IPS-18c (cell line): ENCODE data around the gene NUDT8.
"Not testable (repeated sequence)": the region's sequence is repeated elsewhere in the genome, so short reads cannot be mapped to it uniquely, and the experiment has no call there.

ENCODE experiments used
- H3K4me3 ChIP-seq: 2 replicates; pipeline ENCODE4 v1.7.0; 2013; ENCODE audit warnings: low read depth, mild to moderate bottlenecking, low read length, moderate library complexity; ENCODE audit not compliant: insufficient read depth
- H3K9me3 ChIP-seq: one replicate; pipeline ENCODE4 v1.6.1; 2013; ENCODE audit warnings: mild to moderate bottlenecking, low read length, moderate library complexity; ENCODE audit not compliant: control insufficient read depth, insufficient read depth

Gene NUDT8

DNA sequence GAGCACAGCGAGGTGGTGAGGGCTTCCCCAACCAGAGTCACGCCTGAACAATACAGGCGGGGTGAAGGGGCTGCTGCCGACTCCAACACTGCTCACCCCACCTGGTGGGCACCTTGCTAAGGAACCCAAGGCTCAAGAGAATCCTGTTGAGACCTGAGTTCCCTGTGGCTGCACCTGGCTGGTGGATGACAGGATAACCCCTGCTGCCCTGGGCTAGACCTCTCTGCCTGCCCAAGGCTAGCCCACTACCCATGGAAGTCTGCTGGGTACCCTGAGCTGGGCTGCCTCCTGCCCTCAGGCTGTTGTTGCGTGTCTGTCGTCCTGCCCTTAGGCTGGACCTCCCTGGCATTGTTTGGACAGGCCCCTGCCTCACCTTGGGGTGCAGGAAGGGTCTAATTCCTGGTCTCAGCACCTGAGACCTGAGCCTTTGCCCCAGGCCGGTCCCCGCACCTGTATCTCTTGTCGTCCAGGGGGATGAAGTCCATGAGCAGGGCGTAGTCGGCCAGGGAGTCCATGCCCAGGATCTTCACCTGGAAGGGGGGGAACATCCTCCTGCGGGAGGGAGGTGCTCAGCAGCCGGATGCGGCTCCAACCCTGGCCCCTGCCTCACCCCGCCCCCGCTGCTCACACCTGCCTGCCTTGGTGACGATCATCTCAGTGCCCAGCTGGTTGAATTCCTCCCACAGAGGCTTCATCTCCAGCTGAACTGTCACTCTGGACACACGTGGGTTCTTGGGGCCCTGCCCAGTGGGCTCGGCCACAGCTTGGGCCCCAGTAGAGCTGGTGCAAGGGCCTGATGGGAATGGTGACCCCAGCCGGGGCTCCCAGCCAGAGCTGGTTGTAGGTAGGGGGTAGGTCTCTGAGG lies 4.9 kb upstream of the NUDT8 start:
- Histone ChIP-seq H3K9me3 (no peaks in the 10 kb centered on the region), H3K4me3 (no peak overlapping the region)

DNA sequence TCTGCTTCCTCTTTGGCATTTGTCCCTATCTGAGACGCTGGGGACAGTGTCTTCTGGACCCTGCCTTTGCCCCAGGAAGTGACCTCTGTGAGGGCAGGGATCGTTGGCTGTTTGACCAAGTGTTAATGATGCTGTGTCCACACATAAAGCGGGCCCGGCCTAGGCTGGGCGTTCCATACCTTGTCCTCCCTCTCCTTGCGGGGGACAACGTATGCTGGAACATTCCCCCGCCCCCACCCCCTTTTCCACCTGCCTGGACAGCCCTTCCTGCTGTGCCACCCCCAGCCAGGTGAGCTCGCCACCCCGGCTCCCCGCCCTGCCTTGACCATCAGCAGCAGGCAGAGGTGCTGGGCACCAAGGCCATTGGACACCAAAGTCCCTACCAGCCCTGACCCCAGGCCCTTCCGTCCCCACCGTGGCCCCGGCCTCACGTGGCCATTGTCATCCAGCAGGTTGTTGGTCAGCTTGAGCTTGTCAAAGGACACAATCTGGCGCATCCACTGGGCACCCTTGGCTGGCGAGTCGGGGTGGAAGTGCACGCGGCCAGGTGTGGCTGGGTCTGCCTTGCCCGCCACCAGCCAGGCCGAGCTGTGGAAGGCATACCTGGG lies 4.1 kb upstream of the NUDT8 start:
- no peak overlapping the region for H3K4me3 ChIP-seq

GRCh38 chr11:67632982-67633755 lies 3.4 kb upstream of the NUDT8 start:
- Histone ChIP-seq H3K4me3 (no peak overlapping the region), H3K9me3 (no peaks in the 10 kb centered on the region)

More for the DNA sequence above, 4.1 kb upstream of the NUDT8 start:
- no peaks in the 10 kb centered on the region for H3K9me3 ChIP-seq

GRCh38 chr11:67632175-67632981 lies 2.6 kb upstream of the NUDT8 start:
- H3K9me3 ChIP-seq, result no peaks in the 10 kb centered on the region
- H3K4me3 ChIP-seq, result no peak overlapping the region; the same call in 1 of the 2 replicates

- H3K4me3 ChIP-seq, result no peak overlapping the region; the same call in 1 of the 2 replicates
- no peaks in the 10 kb centered on the region for H3K9me3 ChIP-seq
Observed at GRCh38 chr11:67631853-67632174, 2.1 kb upstream of the NUDT8 start.

- no peak overlapping the region; the same call in 1 of the 2 replicates for H3K4me3 ChIP-seq
- H3K9me3 ChIP-seq, result no peaks in the 10 kb centered on the region
Observed at GRCh38 chr11:67631411-67631810, 1.7 kb upstream of the NUDT8 start.

DNA sequence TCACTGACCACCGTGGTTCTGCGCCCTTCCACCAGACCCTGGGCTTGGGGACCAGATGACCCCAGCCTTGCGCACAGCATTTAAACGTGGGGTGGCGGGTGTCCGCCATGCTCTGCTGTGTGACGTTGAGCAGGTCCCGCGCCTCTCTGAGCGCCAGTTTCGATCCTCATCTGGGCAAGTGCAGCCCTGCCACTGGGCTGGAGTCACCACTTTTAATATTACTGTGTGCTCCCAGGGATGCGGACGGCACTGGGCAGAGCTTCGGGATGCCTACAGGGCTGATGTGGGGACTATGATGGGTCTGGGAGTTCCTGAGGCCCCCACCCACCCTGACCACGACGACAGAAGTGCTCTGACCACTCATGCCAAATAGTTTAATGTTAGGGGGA lies 1.2 kb upstream of the NUDT8 start:
- no peaks in the 10 kb centered on the region for H3K9me3 ChIP-seq
- H3K4me3 ChIP-seq, result peak overlapping the region; percentile 67; the same call in 1 of the 2 replicates

- H3K4me3 ChIP-seq, result peak overlapping the region; percentile 67
Observed at GRCh38 chr11:67630228-67630942, 648 bp upstream of the NUDT8 start.

DNA sequence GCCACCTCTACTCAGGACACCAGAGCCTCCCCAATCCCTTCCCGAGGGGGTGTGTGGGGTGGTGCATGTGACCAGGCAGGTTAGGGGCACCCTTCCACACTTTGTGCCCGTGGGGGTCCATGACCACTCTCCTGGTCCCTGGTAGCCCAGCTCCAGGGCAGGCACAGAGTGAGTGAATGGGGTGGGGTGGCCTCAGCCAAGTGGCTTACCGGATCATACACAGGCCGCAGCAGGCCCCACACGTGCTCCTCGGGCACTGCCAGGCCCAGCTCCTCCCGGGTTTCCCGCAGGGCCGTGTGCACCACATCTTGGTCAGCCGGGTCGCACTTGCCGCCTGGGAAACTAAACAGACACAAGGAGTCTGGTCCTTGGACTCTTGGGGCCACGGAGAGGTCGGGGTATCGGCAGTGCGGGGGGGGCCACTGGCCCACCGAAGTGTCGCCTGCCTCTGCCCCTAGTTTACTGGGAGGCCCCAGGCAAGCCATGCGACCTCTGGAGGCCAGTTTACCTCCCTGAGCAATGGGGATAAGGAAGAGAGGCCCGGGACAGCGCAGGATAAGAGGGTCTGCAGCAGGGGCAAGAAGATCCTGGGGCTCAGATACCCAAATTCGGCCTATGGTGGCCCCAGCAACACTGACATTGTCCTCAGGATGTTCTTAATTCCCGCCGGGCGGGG lies 889 bp downstream of the NUDT8 start:
- no peak overlapping the region; the same call in 1 of the 2 replicates for H3K4me3 ChIP-seq
- no peaks in the 10 kb centered on the region for H3K9me3 ChIP-seq

More at GRCh38 chr11:67630228-67630942, 648 bp upstream of the NUDT8 start:
- H3K9me3 ChIP-seq, result no peaks in the 10 kb centered on the region

- H3K4me3 ChIP-seq, result no peak overlapping the region
- H3K9me3 ChIP-seq, result no peaks in the 10 kb centered on the region
Observed at GRCh38 chr11:67627812-67628624, 1.7 kb downstream of the NUDT8 start.

GRCh38 chr11:67627441-67627811 lies 2.3 kb downstream of the NUDT8 start:
- Histone ChIP-seq H3K4me3 (no peak overlapping the region), H3K9me3 (no peaks in the 10 kb centered on the region)

- H3K9me3 ChIP-seq, result no peaks in the 10 kb centered on the region
- no peak overlapping the region for H3K4me3 ChIP-seq
Observed at GRCh38 chr11:67626970-67627369, 2.8 kb downstream of the NUDT8 start.

- H3K4me3 ChIP-seq, H3K9me3 ChIP-seq: not testable (repeated sequence)
Observed at GRCh38 chr11:67626131-67626833, 3.5 kb downstream of the NUDT8 start.

GRCh38 chr11:67623795-67624194 lies 5.9 kb downstream of the NUDT8 start:
- not testable (repeated sequence) for H3K4me3 ChIP-seq, H3K9me3 ChIP-seq

- H3K4me3 ChIP-seq, H3K9me3 ChIP-seq: not testable (repeated sequence)
Observed at GRCh38 chr11:67622905-67623304, 6.8 kb downstream of the NUDT8 start.
